Measurements from ENCODE around the gene GPRIN2. TPM values are rescaled to one million over a fixed set of nuclear protein-coding genes. Genes with fewer than 3 reads are reported as not detected.

The GPRIN2 gene
- total RNA-seq, 1 experiment from 2014 or later, result 3.7 TPM

GRCh38 chr10:46525824-46526681, 30.4 kb downstream of the GPRIN2 start:
- no peaks in the 10 kb centered on the region for H3K36me3 Mint-ChIP-seq (ENCODE audit: insufficient read depth, unreplicated experiment)
- BruUV-seq (replicated peaks), result no TSS peak
- intact Hi-C loops (cut with micrococcal nuclease; ENCODE audit: unreplicated experiment), result no loop called here
- no peaks in the 10 kb centered on the region for H3K27me3 ChIP-seq (replicated peaks; ENCODE audit: control insufficient read depth, insufficient read depth, low read length)
- H3K4me3 Mint-ChIP-seq (ENCODE audit: unreplicated experiment), result no peak overlapping the region
- DNase-seq, result no peak
- peaks cover 21% of the 10 kb centered on the region for H3K4me1 ChIP-seq
- ChIA-PET POLR2A (no interaction called here), CTCF (no interaction called here)
- no peaks in the 10 kb centered on the region for H3K9me3 ChIP-seq
- no peaks in the 10 kb centered on the region for H3K9me3 Mint-ChIP-seq (ENCODE audit: unreplicated experiment)
- H3K4me3 ChIP-seq (ENCODE audit: low read depth, low read length), result no peak overlapping the region
- H3K27ac Mint-ChIP-seq (ENCODE audit: unreplicated experiment), result no peak overlapping the region
- TF ChIP-seq, protein P1, sequence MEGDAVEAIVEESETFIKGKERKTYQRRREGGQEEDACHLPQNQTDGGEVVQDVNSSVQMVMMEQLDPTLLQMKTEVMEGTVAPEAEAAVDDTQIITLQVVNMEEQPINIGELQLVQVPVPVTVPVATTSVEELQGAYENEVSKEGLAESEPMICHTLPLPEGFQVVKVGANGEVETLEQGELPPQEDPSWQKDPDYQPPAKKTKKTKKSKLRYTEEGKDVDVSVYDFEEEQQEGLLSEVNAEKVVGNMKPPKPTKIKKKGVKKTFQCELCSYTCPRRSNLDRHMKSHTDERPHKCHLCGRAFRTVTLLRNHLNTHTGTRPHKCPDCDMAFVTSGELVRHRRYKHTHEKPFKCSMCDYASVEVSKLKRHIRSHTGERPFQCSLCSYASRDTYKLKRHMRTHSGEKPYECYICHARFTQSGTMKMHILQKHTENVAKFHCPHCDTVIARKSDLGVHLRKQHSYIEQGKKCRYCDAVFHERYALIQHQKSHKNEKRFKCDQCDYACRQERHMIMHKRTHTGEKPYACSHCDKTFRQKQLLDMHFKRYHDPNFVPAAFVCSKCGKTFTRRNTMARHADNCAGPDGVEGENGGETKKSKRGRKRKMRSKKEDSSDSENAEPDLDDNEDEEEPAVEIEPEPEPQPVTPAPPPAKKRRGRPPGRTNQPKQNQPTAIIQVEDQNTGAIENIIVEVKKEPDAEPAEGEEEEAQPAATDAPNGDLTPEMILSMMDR (IDR thresholded peaks at IDR 0.05; ENCODE audit: insufficient read depth in 1 of 2, low read depth in 1 of 2, low read length in 1 of 2, severe bottlenecking in 1 of 2, unreplicated experiment in 1 of 2), result no peak
- no peaks in the 10 kb centered on the region for H3K4me1 Mint-ChIP-seq (ENCODE audit: low read depth, unreplicated experiment)
- H3K36me3 ChIP-seq (ENCODE audit: control insufficient read depth, insufficient read depth, low read length), result no peaks in the 10 kb centered on the region
- no peaks in the 10 kb centered on the region for H3K27me3 Mint-ChIP-seq (ENCODE audit: insufficient read depth, unreplicated experiment)

DNA sequence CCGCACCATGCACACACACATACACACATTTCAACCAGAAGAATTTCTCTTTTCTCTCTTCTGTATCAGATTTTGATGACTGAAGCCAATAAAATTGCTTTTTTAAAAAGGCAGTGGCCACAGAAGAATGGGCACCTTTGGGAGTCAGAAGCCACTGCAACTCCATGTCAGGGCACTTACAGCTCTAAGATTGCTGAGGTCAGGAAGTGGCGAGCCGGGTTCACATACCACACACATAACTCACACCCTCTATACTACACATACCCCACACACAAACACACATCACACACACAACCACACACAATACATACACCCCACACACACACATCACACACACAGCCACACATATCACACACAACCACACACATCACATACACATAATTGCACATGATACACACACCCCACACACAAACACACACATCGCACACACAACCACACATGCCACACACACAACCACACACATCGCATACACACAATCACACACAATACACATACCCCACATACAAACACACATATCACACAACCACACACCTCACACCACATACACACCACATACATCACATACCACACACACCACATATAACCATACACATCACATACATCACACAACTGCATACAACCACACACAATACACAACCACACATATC, 31.2 kb downstream of the GPRIN2 start:
- no peaks in the 10 kb centered on the region for H3K36me3 Mint-ChIP-seq (ENCODE audit: insufficient read depth, unreplicated experiment)
- TF ChIP-seq, protein P1 (IDR thresholded peaks at IDR 0.05; ENCODE audit: insufficient read depth in 1 of 2, low read depth in 1 of 2, low read length in 1 of 2, severe bottlenecking in 1 of 2, unreplicated experiment in 1 of 2), result no peak
- no TSS peak for BruUV-seq (replicated peaks)
- Histone ChIP-seq H3K4me3 (ENCODE audit: low read depth, low read length) (no peak overlapping the region), H3K4me1 (peaks cover 21% of the 10 kb centered on the region), H3K9me3 (no peaks in the 10 kb centered on the region), H3K27me3 (replicated peaks; ENCODE audit: control insufficient read depth, insufficient read depth, low read length) (no peaks in the 10 kb centered on the region), H3K36me3 (ENCODE audit: control insufficient read depth, insufficient read depth, low read length) (no peaks in the 10 kb centered on the region)
- CTCF ChIA-PET, result no interaction called here
- no peak overlapping the region for H3K4me3 Mint-ChIP-seq (ENCODE audit: unreplicated experiment)
- DNase-seq, result peak in 1 of 2 experiments; percentile 69
- no peak overlapping the region for H3K27ac Mint-ChIP-seq (ENCODE audit: unreplicated experiment)
- H3K4me1 Mint-ChIP-seq (ENCODE audit: low read depth, unreplicated experiment), result no peaks in the 10 kb centered on the region
- POLR2A ChIA-PET, result no interaction called here
- no peaks in the 10 kb centered on the region for H3K9me3 Mint-ChIP-seq (ENCODE audit: unreplicated experiment)
- intact Hi-C loops (cut with micrococcal nuclease; ENCODE audit: unreplicated experiment), result no loop called here
- no peaks in the 10 kb centered on the region for H3K27me3 Mint-ChIP-seq (ENCODE audit: insufficient read depth, unreplicated experiment)

- ChIA-PET POLR2A (no interaction called here), CTCF (no interaction called here)
- Histone ChIP-seq H3K4me3 (ENCODE audit: low read depth, low read length) (no peak overlapping the region), H3K4me1 (peaks cover 21% of the 10 kb centered on the region), H3K27me3 (replicated peaks; ENCODE audit: control insufficient read depth, insufficient read depth, low read length) (no peaks in the 10 kb centered on the region), H3K9me3 (no peaks in the 10 kb centered on the region; the same call in 1 of the 2 replicates), H3K36me3 (ENCODE audit: control insufficient read depth, insufficient read depth, low read length) (no peaks in the 10 kb centered on the region)
- peak in 1 of 2 experiments; percentile 65 for DNase-seq
- H3K27me3 Mint-ChIP-seq (ENCODE audit: insufficient read depth, unreplicated experiment), result no peaks in the 10 kb centered on the region
- H3K4me1 Mint-ChIP-seq (ENCODE audit: low read depth, unreplicated experiment), result no peaks in the 10 kb centered on the region
- H3K4me3 Mint-ChIP-seq (ENCODE audit: unreplicated experiment), result no peak overlapping the region
- H3K27ac Mint-ChIP-seq (ENCODE audit: unreplicated experiment), result no peak overlapping the region
- H3K36me3 Mint-ChIP-seq (ENCODE audit: insufficient read depth, unreplicated experiment), result no peaks in the 10 kb centered on the region
- TF ChIP-seq, protein P1 (IDR thresholded peaks at IDR 0.05; ENCODE audit: insufficient read depth in 1 of 2, low read depth in 1 of 2, low read length in 1 of 2, severe bottlenecking in 1 of 2, unreplicated experiment in 1 of 2), result no peak
- no TSS peak for BruUV-seq (replicated peaks)
- H3K9me3 Mint-ChIP-seq (ENCODE audit: unreplicated experiment), result no peaks in the 10 kb centered on the region
- intact Hi-C loops (cut with micrococcal nuclease; ENCODE audit: unreplicated experiment), result no loop called here
These were observed 31.8 kb downstream of the GPRIN2 start for GRCh38 chr10:46524472-46525176.
